ENCODE measurements around the gene TEKT1. TPM values are rescaled to one million over a fixed set of nuclear protein-coding genes. Genes with fewer than 3 reads are reported as not detected.

The TEKT1 gene
- total RNA-seq, 1 experiment from 2014 or later, result not detected

DNA sequence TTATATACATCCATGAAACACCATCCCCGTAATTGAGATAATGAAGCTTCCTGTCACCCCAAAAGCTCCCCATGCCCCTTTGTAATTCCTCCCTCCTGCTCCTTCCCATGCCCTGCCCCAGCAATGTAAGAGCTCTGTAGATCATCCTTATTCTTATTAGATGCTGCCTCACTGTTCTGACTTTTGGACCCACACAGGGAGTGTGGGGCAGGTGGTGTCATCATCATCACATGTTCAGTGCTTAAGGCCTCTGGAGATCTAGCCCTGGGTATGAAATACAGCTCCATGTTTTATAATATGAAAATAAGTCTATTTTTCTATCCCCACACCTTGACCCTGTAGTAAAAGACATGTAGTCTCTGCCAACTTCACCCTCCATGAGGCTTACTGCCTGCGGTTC is 73.8 kb downstream of the TEKT1 start:
- ATAC-seq (no peak), DNase-seq (ENCODE audit: low read depth, low spot score) (no peak)
- ChIA-PET RAD21 (ENCODE audit: low non-redundant PET in 1 of 2, low total read pairs in 2 of 2, uncharacterized antibody in 2 of 2, unreplicated experiment in 2 of 2) (no interaction called here), POLR2A (no interaction called here), CTCF (no interaction called here)
- Histone ChIP-seq H2AFZ (ENCODE audit: low read depth, low read length, poor library complexity, severe bottlenecking) (no peak overlapping the region), H3K36me3 (ENCODE audit: control insufficient read depth in 1 of 2, insufficient read depth in 2 of 2, low read length in 2 of 2) (no peaks in the 10 kb centered on the region), H3K4me1 (ENCODE audit: control insufficient read depth in 1 of 2, insufficient read depth in 2 of 2, low read length in 2 of 2) (no peaks in the 10 kb centered on the region), H3K4me3 (replicated peaks in 1 of 2; ENCODE audit: low read depth in 1 of 2, low read length in 2 of 2) (no peak overlapping the region), H3K27me3 (ENCODE audit: insufficient read depth, low read length) (no peaks in the 10 kb centered on the region), H3K9me2 (ENCODE audit: insufficient read depth) (no peaks in the 10 kb centered on the region), H3K9ac (ENCODE audit: low read length) (no peak overlapping the region), H4K20me1 (ENCODE audit: insufficient read depth) (no peaks in the 10 kb centered on the region), H3K9me3 (ENCODE audit: control insufficient read depth in 1 of 2, insufficient read depth in 1 of 2, low read depth in 1 of 2, low read length in 2 of 2) (no peaks in the 10 kb centered on the region), H3K27ac (ENCODE audit: low read depth, low read length) (no peak overlapping the region), H3K4me2 (ENCODE audit: low read length) (no peak overlapping the region), H3K79me2 (ENCODE audit: insufficient read depth, low read length) (no peaks in the 10 kb centered on the region)
- no TSS peak for BruUV-seq (replicated peaks)
- TF ChIP-seq ZFX (IDR thresholded peaks at IDR 0.05) (no peak), POLR2A (IDR thresholded peaks at IDR 0.05; ENCODE audit: borderline replicate concordance, extremely low read depth, insufficient read depth, insufficient read length) (no peak), RAD21 (IDR thresholded peaks at IDR 0.05; ENCODE audit: low read depth) (no peak), ELF1 (IDR thresholded peaks at IDR 0.05; ENCODE audit: borderline replicate concordance, low read depth) (no peak), FOSL1 (IDR thresholded peaks at IDR 0.05; ENCODE audit: low read depth) (no peak), EZH2 (IDR thresholded peaks at IDR 0.05) (no peak), YY1 (IDR thresholded peaks at IDR 0.05; ENCODE audit: extremely low read depth, insufficient replicate concordance, low read depth, low read length) (no peak), EZH2phosphoT487 (IDR thresholded peaks at IDR 0.05; ENCODE audit: borderline replicate concordance) (no peak), POLR2AphosphoS5 (IDR thresholded peaks at IDR 0.05; ENCODE audit: low read depth, low read length) (no peak), SRF (IDR thresholded peaks at IDR 0.05; ENCODE audit: low read depth) (no peak), TCF7L2 (IDR thresholded peaks at IDR 0.05; ENCODE audit: borderline replicate concordance, extremely low read depth, insufficient read depth, insufficient read length) (no peak), CEBPB (IDR thresholded peaks at IDR 0.05; ENCODE audit: low read depth) (no peak), SP1 (IDR thresholded peaks at IDR 0.05; ENCODE audit: low read depth) (no peak), JUND (IDR thresholded peaks at IDR 0.05) (no peak), CBX3 (IDR thresholded peaks at IDR 0.05; ENCODE audit: low read depth) (no peak)
- TF ChIP-seq, protein P1, sequence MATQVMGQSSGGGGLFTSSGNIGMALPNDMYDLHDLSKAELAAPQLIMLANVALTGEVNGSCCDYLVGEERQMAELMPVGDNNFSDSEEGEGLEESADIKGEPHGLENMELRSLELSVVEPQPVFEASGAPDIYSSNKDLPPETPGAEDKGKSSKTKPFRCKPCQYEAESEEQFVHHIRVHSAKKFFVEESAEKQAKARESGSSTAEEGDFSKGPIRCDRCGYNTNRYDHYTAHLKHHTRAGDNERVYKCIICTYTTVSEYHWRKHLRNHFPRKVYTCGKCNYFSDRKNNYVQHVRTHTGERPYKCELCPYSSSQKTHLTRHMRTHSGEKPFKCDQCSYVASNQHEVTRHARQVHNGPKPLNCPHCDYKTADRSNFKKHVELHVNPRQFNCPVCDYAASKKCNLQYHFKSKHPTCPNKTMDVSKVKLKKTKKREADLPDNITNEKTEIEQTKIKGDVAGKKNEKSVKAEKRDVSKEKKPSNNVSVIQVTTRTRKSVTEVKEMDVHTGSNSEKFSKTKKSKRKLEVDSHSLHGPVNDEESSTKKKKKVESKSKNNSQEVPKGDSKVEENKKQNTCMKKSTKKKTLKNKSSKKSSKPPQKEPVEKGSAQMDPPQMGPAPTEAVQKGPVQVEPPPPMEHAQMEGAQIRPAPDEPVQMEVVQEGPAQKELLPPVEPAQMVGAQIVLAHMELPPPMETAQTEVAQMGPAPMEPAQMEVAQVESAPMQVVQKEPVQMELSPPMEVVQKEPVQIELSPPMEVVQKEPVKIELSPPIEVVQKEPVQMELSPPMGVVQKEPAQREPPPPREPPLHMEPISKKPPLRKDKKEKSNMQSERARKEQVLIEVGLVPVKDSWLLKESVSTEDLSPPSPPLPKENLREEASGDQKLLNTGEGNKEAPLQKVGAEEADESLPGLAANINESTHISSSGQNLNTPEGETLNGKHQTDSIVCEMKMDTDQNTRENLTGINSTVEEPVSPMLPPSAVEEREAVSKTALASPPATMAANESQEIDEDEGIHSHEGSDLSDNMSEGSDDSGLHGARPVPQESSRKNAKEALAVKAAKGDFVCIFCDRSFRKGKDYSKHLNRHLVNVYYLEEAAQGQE (IDR thresholded peaks at IDR 0.05; ENCODE audit: low read depth), result no peak
- TF ChIP-seq, protein P2, sequence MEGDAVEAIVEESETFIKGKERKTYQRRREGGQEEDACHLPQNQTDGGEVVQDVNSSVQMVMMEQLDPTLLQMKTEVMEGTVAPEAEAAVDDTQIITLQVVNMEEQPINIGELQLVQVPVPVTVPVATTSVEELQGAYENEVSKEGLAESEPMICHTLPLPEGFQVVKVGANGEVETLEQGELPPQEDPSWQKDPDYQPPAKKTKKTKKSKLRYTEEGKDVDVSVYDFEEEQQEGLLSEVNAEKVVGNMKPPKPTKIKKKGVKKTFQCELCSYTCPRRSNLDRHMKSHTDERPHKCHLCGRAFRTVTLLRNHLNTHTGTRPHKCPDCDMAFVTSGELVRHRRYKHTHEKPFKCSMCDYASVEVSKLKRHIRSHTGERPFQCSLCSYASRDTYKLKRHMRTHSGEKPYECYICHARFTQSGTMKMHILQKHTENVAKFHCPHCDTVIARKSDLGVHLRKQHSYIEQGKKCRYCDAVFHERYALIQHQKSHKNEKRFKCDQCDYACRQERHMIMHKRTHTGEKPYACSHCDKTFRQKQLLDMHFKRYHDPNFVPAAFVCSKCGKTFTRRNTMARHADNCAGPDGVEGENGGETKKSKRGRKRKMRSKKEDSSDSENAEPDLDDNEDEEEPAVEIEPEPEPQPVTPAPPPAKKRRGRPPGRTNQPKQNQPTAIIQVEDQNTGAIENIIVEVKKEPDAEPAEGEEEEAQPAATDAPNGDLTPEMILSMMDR (IDR thresholded peaks at IDR 0.05 in 2 of 3, conservative IDR thresholded peaks at IDR 0.05 in 1 of 3; ENCODE audit: borderline replicate concordance in 1 of 3, insufficient read depth in 1 of 3, low read depth in 2 of 3, low read length in 2 of 3), result no peak
- TF ChIP-seq, protein P3, sequence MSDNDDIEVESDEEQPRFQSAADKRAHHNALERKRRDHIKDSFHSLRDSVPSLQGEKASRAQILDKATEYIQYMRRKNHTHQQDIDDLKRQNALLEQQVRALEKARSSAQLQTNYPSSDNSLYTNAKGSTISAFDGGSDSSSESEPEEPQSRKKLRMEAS (IDR thresholded peaks at IDR 0.05), result no peak
- TF ChIP-seq, protein P4, sequence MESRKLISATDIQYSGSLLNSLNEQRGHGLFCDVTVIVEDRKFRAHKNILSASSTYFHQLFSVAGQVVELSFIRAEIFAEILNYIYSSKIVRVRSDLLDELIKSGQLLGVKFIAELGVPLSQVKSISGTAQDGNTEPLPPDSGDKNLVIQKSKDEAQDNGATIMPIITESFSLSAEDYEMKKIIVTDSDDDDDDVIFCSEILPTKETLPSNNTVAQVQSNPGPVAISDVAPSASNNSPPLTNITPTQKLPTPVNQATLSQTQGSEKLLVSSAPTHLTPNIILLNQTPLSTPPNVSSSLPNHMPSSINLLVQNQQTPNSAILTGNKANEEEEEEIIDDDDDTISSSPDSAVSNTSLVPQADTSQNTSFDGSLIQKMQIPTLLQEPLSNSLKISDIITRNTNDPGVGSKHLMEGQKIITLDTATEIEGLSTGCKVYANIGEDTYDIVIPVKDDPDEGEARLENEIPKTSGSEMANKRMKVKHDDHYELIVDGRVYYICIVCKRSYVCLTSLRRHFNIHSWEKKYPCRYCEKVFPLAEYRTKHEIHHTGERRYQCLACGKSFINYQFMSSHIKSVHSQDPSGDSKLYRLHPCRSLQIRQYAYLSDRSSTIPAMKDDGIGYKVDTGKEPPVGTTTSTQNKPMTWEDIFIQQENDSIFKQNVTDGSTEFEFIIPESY (IDR thresholded peaks at IDR 0.05; ENCODE audit: extremely low read depth, insufficient replicate concordance, low read length), result no peak
- intact Hi-C loops (cut with micrococcal nuclease), result no loop called here
